Tibial nerve (tissue), 4 donors: ENCODE data around the gene EMC9. TPM values are rescaled to one million over a fixed set of nuclear protein-coding genes. Genes with fewer than 3 reads are reported as not detected.

ENCODE experiments used
- DNase-seq, 2 donors: peaks; one replicate each; pipeline ENCODE4 v3.0.0-alpha.2; 2019; ENCODE audit warnings: low spot score in 2 of 2
- H3K27ac ChIP-seq, 4 donors: fragments of 200-600 bp; sonication (generic) in 3 of 4; one replicate each; pipeline ENCODE4 v1.5.1; 2017 to 2019; ENCODE audit warnings: mild to moderate bottlenecking in 1 of 4
- H3K27me3 ChIP-seq, 2 donors: fragments of 200-600 bp; sonication (generic) in 1 of 2; one replicate each; pipeline versions ENCODE4 v1.5.1 to v1.6.0; 2017 to 2019
- H3K36me3 ChIP-seq, 3 donors: fragments of 200-600 bp; sonication (generic); one replicate each; pipeline ENCODE4 v1.5.1; 2018 to 2019
- H3K4me1 ChIP-seq, 4 donors: fragments of 200-600 bp; sonication (generic) in 3 of 4; one replicate each; pipeline ENCODE4 v1.5.1; 2017 to 2019
- H3K4me3 ChIP-seq, 4 donors: fragments of 200-600 bp; sonication (generic) in 3 of 4; one replicate each; pipeline ENCODE4 v1.5.1; 2017 to 2019; ENCODE audit warnings: mild to moderate bottlenecking in 1 of 4, moderate library complexity in 1 of 4
- H3K9me3 ChIP-seq, 4 donors: fragments of 200-600 bp; sonication (generic) in 3 of 4; one replicate each; pipeline ENCODE4 v1.5.1; 2017 to 2019
- CTCF ChIP-seq, 5 experiments: fragments of 200-600 bp in 3 of 5; fragments of 450-650 bp in 2 of 5; sonication (generic) in 3 of 5; IDR thresholded peaks; one replicate each; pipeline ENCODE4 v1.5.1; 2016 to 2019; ENCODE audit warnings: antibody characterized with exemption in 5 of 5, mild to moderate bottlenecking in 3 of 5, moderate library complexity in 2 of 5
- EP300 ChIP-seq, 2 donors: sonication (generic); formaldehyde crosslinking; IDR thresholded peaks; one replicate each; pipeline ENCODE4 v1.6.1; 2017; ENCODE audit warnings: antibody characterized with exemption in 2 of 2, mild to moderate bottlenecking in 1 of 2
- POLR2A ChIP-seq, 2 donors: fragments of 450-650 bp; IDR thresholded peaks; one replicate each; pipeline ENCODE4 v1.6.1; 2017; ENCODE audit warnings: antibody characterized with exemption in 2 of 2, mild to moderate bottlenecking in 2 of 2, moderate library complexity in 2 of 2
- WGBS, 2 donors: methylation state at CpG; one replicate each; pipeline ENCODE4 v1.1.5; 2018; 5-methylcytosine and 5-hydroxymethylcytosine counted together
- total RNA-seq, 4 donors: library from RNA; depleted of rRNA; stranded (reverse); fragments of >200 nt; gene quantifications; one replicate each; pipeline ENCODE4 v1.1.0, GENCODE V29; 2016

EMC9 gene
- total RNA-seq, 4 donors from 2014 or later, result 9.2 to 22.7 (median 14.4) TPM

- Histone ChIP-seq H3K27me3 (no peaks in the 10 kb centered on the region), H3K27ac (peak within 1 kb of the TSS; percentile 94 to 99 (median 97)), H3K36me3 (peaks cover 10 to 80% (median 53%) of the 10 kb centered on the region in 3 donors), H3K9me3 (no peaks in the 10 kb centered on the region), H3K4me1 (peaks cover 0 to 46% (median 19%) of the 10 kb centered on the region in 4 donors), H3K4me3 (peak within 1 kb of the TSS; percentile 61 to 91 (median 88))
- peak; percentile 96 for TF ChIP-seq EP300 (IDR thresholded peaks at IDR 0.05)
- peak; percentile 28 to 71 for TF ChIP-seq POLR2A (IDR thresholded peaks at IDR 0.05)
- peak; percentile 91 to 98 (median 97) for TF ChIP-seq CTCF (IDR thresholded peaks at IDR 0.05)
- WGBS, 2 donors, result 0 to 1% methylated on average over 12 of the region's 12 CpGs
- peak; percentile 98 to 100 for DNase-seq
Measured at GRCh38 chr14:24160850-24161804, 19.7 kb upstream of the EMC9 start, which contains the start of gene IRF9. Gene IRF9 (plus strand): TSS chr14:24161265. CDS start chr14:24162145, 880 bp downstream.

- Histone ChIP-seq H3K27ac (peak overlapping the region; percentile 94 to 99 (median 97)), H3K4me1 (peaks cover 0 to 46% (median 19%) of the 10 kb centered on the region in 4 donors), H3K27me3 (no peaks in the 10 kb centered on the region), H3K36me3 (peaks cover 10 to 80% (median 54%) of the 10 kb centered on the region in 3 donors), H3K4me3 (no peak overlapping the region), H3K9me3 (no peaks in the 10 kb centered on the region)
- TF ChIP-seq POLR2A (IDR thresholded peaks at IDR 0.05), result no peak
- no peak for TF ChIP-seq EP300 (IDR thresholded peaks at IDR 0.05)
- no peak for TF ChIP-seq CTCF (IDR thresholded peaks at IDR 0.05)
- DNase-seq, result no peak
- 74 to 84% methylated on average over 4 of the region's 4 CpGs for WGBS, 2 donors
Measured at GRCh38 chr14:24160499-24160849, 19.1 kb upstream of the EMC9 start.

- Histone ChIP-seq H3K4me3 (no peak overlapping the region), H3K36me3 (peaks cover 12 to 80% (median 54%) of the 10 kb centered on the region in 3 donors), H3K4me1 (peaks cover 0 to 42% (median 19%) of the 10 kb centered on the region in 4 donors), H3K9me3 (no peaks in the 10 kb centered on the region), H3K27me3 (no peaks in the 10 kb centered on the region), H3K27ac (peak overlapping the region; percentile 94 to 99 (median 97))
- no peak for TF ChIP-seq CTCF (IDR thresholded peaks at IDR 0.05)
- TF ChIP-seq EP300 (IDR thresholded peaks at IDR 0.05), result no peak
- TF ChIP-seq POLR2A (IDR thresholded peaks at IDR 0.05), result no peak
- WGBS, 2 donors, result 81 to 85% methylated on average over 11 of the region's 11 CpGs
- no peak for DNase-seq
Measured at GRCh38 chr14:24159777-24160498, 18.5 kb upstream of the EMC9 start.

- WGBS, 2 donors, result 90 to 93% methylated on average over 12 of the region's 12 CpGs
- Histone ChIP-seq H3K4me3 (no peak overlapping the region), H3K27ac (no peak overlapping the region), H3K27me3 (no peaks in the 10 kb centered on the region), H3K36me3 (peaks cover 8 to 81% (median 40%) of the 10 kb centered on the region in 3 donors), H3K9me3 (no peaks in the 10 kb centered on the region), H3K4me1 (peaks cover 0 to 17% (median 6%) of the 10 kb centered on the region in 4 donors)
- DNase-seq, result no peak
- TF ChIP-seq EP300 (IDR thresholded peaks at IDR 0.05) (no peak), POLR2A (IDR thresholded peaks at IDR 0.05) (no peak), CTCF (IDR thresholded peaks at IDR 0.05) (no peak)
Measured at GRCh38 chr14:24157331-24157730, 15.9 kb upstream of the EMC9 start.
